Measurements from ENCODE around the gene LCTL. TPM values are rescaled to one million over a fixed set of nuclear protein-coding genes. Genes with fewer than 3 reads are reported as not detected.
"Not testable (repeated sequence)": the region's sequence is repeated elsewhere in the genome, so short reads cannot be mapped to it uniquely, and the experiment has no call there.

The LCTL gene
- total and polyA plus RNA-seq, 10 of the 15 experiments (the other 5 are each of a cell fraction or from before 2014, with no cell fraction given) = 0.07 to 0.76 (median 0.40) TPM; not detected in 5

DNA sequence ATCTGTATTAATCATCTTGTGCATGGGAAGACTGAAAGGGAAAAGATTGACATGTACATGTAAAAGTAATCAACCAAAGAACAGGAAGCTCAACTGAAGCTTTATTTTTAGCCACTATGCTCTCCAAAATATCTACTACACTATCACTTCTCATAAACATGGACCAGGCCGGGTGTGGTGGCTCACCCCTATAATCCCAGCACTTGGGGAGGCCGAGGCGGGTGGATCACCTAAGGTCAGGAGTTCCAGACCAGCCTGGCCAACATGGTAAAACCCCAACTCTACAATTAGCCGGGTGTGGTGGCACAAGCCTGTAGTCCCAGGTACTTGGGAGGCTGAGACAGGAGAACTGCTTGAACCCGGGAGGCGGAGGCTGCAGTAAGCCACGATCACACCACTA lies 65.5 kb downstream of the LCTL start:
- ChIA-PET CTCF (interaction anchor here (0.9 to 5.2 kb wide), 5 partner anchors 12 to 209 kb away, joined by 3 to 103 read pairs (median 44); partner anchors contain the start of genes DIS3L and MAP2K1), RAD21 (ENCODE audit: unreplicated experiment) (interaction anchor here (1.3 kb wide), 1 partner anchor 114 kb away, joined by 3 read pairs; no protein-coding TSS in a partner anchor), SMC1A (ENCODE audit: uncharacterized antibody, unreplicated experiment) (interaction anchor here (0.8 to 6.2 kb wide), 4 partner anchors 12 to 114 kb away, joined by 3 to 51 read pairs (median 3); partner anchors contain the start of gene MAP2K1)
- DNase-seq (ENCODE audit: low read depth, low spot score); H3K27ac ChIP-seq (ENCODE audit: control insufficient read depth, insufficient read depth); H4K20me1 ChIP-seq (ENCODE audit: control insufficient read depth, insufficient read depth); H3K27me3 ChIP-seq (replicated peaks in 1 of 2; ENCODE audit: control insufficient read depth in 2 of 2, insufficient read depth in 2 of 2, low read length in 1 of 2); intact Hi-C loops (cut with micrococcal nuclease; ENCODE audit: unreplicated experiment); H2AFZ ChIP-seq (ENCODE audit: control insufficient read depth, low read depth, low read length); BruUV-seq (replicated peaks); FAIRE-seq; H3K4me2 ChIP-seq (ENCODE audit: control insufficient read depth, insufficient read depth); POLR2A ChIA-PET; ATAC-seq; H3K9me3 ChIP-seq (replicated peaks; ENCODE audit: control insufficient read depth, insufficient read depth, low read length); H3K4me1 ChIP-seq (ENCODE audit: control insufficient read depth, insufficient read depth, low read length); H3K9ac ChIP-seq (ENCODE audit: control insufficient read depth, insufficient read depth, low read length): not testable (repeated sequence)
- Histone ChIP-seq H3K36me3 (ENCODE audit: control insufficient read depth in 2 of 2, insufficient read depth in 2 of 2, low read length in 1 of 2) (peaks cover 7 to 34% of the 10 kb centered on the region in 2 experiments), H3K79me2 (ENCODE audit: control insufficient read depth, insufficient read depth, low read length) (peaks cover 66% of the 10 kb centered on the region), H3K4me3 (0 out of 2 replicates have a peak overlapping the region, but pooled peaks have one; percentile 20)
- in situ Hi-C loops (cut with MboI) = loop anchor here (5.0 kb wide), 1 partner anchor 143 kb away; the partner anchor contains the start of gene TIPIN
- 66% methylated on average over 7 of the region's 7 CpGs for WGBS (ENCODE audit: insufficient coverage, insufficient replicate concordance, low lambda C conversion rate, missing lambda C conversion rate)

DNA sequence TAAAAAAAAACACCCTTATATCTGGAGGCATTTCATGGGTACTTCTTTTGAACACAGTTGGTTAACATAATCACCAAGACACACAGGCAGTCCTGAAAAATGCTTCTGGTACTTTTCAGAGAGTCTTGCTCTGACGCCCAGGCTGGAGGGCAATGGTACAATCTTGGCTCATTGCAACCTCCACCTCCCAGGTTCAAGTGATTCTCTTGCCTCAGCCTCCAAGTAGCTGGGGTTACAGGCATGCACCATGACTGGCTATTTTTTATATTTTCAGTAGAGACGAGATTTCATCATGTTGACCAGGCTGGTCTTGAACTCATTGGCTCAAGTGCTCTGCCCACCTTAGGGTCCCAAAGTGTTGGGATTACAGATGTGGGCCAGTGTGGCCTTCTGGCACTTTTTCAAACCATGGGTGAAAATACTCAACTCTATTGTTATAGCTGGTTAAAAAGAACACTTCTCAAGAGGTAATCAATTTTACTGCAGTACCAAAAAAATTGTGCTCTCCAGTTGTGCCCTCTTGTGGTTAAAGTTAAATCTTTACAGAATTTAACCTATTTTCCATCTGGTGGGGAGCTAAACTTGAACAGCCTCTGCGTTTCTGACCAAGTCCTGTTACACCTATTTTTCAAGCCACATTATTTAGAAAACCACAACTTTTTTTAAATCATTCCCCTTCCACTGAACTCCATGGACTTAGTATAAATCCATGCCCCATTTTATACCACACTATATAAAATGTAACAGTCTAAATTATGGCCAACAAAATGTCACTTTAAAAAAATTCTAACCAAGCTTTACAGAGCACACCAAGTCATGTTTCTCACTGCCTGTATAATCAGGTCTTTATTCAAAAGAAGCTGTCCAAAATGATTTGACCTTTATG lies 67.1 kb downstream of the LCTL start:
- peaks cover 4% of the 10 kb centered on the region; the same call in 1 of the 2 replicates for H3K4me1 ChIP-seq (ENCODE audit: control insufficient read depth, insufficient read depth, low read length)
- no peak overlapping the region for H3K4me2 ChIP-seq (ENCODE audit: control insufficient read depth, insufficient read depth)
- H2AFZ ChIP-seq (ENCODE audit: control insufficient read depth, low read depth, low read length) = no peak overlapping the region
- ChIA-PET POLR2A (interaction anchor here (0.5 to 4.0 kb wide), 7 partner anchors 25 to 711 kb away, joined by 3 to 26 read pairs (median 3); partner anchors contain the start of gene MAP2K1), RAD21 (ENCODE audit: unreplicated experiment) (interaction anchor here (0.5 to 3.2 kb wide), 23 partner anchors 9 to 1715 kb away, joined by 3 to 65 read pairs (median 3); partner anchors contain the start of genes DIS3L and MAP2K1), SMC1A (ENCODE audit: uncharacterized antibody, unreplicated experiment) (interaction anchor here (0.8 to 6.2 kb wide), 24 partner anchors 24 to 582 kb away, joined by 3 to 51 read pairs (median 4); partner anchors contain the start of gene MAP2K1), CTCF (interaction anchor here (0.6 to 5.2 kb wide), 47 partner anchors 8 to 631 kb away, joined by 3 to 103 read pairs (median 5); partner anchors contain the start of genes DIS3L, MAP2K1, MEGF11 and TIPIN)
- in situ Hi-C loops (cut with MboI) (no loop called here), intact Hi-C loops (cut with micrococcal nuclease; ENCODE audit: unreplicated experiment) (loop anchor here (1.0 to 5.0 kb wide), 2 partner anchors 108 to 206 kb away; partner anchors contain the start of gene DIS3L)
- no TSS peak for BruUV-seq (replicated peaks)
- H3K79me2 ChIP-seq (ENCODE audit: control insufficient read depth, insufficient read depth, low read length) = peaks cover 52% of the 10 kb centered on the region
- no peaks in the 10 kb centered on the region for H3K27me3 ChIP-seq (replicated peaks in 1 of 2; ENCODE audit: control insufficient read depth in 2 of 2, insufficient read depth in 2 of 2, low read length in 1 of 2)
- H3K36me3 ChIP-seq (ENCODE audit: control insufficient read depth in 2 of 2, insufficient read depth in 2 of 2, low read length in 1 of 2) = peaks cover 7 to 40% of the 10 kb centered on the region in 2 experiments
- no peak for DNase-seq (ENCODE audit: low read depth, low spot score)
- peaks cover 3% of the 10 kb centered on the region; the same call in 1 of the 2 replicates for H4K20me1 ChIP-seq (ENCODE audit: control insufficient read depth, insufficient read depth)
- no peaks in the 10 kb centered on the region for H3K9me3 ChIP-seq (replicated peaks; ENCODE audit: control insufficient read depth, insufficient read depth, low read length)
- ATAC-seq = peak; percentile 13
- no peak for FAIRE-seq
- no peak overlapping the region for H3K9ac ChIP-seq (ENCODE audit: control insufficient read depth, insufficient read depth, low read length)
- 48% methylated on average over 3 of the region's 3 CpGs for WGBS (ENCODE audit: insufficient coverage, insufficient replicate concordance, low lambda C conversion rate, missing lambda C conversion rate)
- no peak overlapping the region for H3K4me3 ChIP-seq
- no peak overlapping the region for H3K27ac ChIP-seq (ENCODE audit: control insufficient read depth, insufficient read depth)
- TF ChIP-seq MEF2B (IDR thresholded peaks at IDR 0.05; ENCODE audit: partially characterized antibody, poor library complexity, severe bottlenecking) (no peak), ESRRA (IDR thresholded peaks at IDR 0.05; ENCODE audit: low read length) (no peak), PAX5 (IDR thresholded peaks at IDR 0.05; ENCODE audit: borderline replicate concordance, low read depth, low read length) (no peak), IKZF1 (conservative IDR thresholded peaks at IDR 0.05) (no peak), PML (IDR thresholded peaks at IDR 0.05; ENCODE audit: low read length) (peak; percentile 6; the same call in 1 of the 2 replicates)
- TF ChIP-seq, protein P1, sequence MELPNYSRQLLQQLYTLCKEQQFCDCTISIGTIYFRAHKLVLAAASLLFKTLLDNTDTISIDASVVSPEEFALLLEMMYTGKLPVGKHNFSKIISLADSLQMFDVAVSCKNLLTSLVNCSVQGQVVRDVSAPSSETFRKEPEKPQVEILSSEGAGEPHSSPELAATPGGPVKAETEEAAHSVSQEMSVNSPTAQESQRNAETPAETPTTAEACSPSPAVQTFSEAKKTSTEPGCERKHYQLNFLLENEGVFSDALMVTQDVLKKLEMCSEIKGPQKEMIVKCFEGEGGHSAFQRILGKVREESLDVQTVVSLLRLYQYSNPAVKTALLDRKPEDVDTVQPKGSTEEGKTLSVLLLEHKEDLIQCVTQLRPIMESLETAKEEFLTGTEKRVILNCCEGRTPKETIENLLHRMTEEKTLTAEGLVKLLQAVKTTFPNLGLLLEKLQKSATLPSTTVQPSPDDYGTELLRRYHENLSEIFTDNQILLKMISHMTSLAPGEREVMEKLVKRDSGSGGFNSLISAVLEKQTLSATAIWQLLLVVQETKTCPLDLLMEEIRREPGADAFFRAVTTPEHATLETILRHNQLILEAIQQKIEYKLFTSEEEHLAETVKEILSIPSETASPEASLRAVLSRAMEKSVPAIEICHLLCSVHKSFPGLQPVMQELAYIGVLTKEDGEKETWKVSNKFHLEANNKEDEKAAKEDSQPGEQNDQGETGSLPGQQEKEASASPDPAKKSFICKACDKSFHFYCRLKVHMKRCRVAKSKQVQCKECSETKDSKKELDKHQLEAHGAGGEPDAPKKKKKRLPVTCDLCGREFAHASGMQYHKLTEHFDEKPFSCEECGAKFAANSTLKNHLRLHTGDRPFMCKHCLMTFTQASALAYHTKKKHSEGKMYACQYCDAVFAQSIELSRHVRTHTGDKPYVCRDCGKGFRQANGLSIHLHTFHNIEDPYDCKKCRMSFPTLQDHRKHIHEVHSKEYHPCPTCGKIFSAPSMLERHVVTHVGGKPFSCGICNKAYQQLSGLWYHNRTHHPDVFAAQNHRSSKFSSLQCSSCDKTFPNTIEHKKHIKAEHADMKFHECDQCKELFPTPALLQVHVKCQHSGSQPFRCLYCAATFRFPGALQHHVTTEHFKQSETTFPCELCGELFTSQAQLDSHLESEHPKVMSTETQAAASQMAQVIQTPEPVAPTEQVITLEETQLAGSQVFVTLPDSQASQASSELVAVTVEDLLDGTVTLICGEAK (IDR thresholded peaks at IDR 0.05; ENCODE audit: borderline replicate concordance) = no peak

Measured in GM12878 (cell line).